ENCODE data around the gene IL1F10. TPM values are rescaled to one million over a fixed set of nuclear protein-coding genes. Genes with fewer than 3 reads are reported as not detected.

IL1F10 gene
- total RNA-seq, 1 experiment from 2014 or later, result not detected

DNA sequence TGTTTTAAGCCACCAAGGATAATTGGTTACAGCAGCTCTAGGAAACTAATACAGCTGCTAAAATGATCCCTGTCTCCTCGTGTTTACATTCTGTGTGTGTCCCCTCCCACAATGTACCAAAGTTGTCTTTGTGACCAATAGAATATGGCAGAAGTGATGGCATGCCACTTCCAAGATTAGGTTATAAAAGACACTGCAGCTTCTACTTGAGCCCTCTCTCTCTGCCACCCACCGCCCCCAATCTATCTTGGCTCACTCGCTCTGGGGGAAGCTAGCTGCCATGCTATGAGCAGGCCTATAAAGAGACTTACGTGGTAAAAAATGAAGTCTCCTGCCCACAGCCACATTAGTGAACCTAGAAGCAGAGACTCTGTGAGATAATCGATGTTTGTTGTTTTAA, 3.5 kb upstream of the IL1F10 start:
- Histone ChIP-seq H3K4me1 (ENCODE audit: insufficient read depth, low read length, poor library complexity, severe bottlenecking) (no peaks in the 10 kb centered on the region), H3K4me3 (ENCODE audit: low read depth, low read length, poor library complexity, severe bottlenecking) (no peak overlapping the region), H3K27ac (ENCODE audit: low read depth, low read length, poor library complexity, severe bottlenecking) (no peak overlapping the region), H3K9me3 (ENCODE audit: low read depth, low read length, poor library complexity, severe bottlenecking) (no peaks in the 10 kb centered on the region), H3K36me3 (ENCODE audit: insufficient read depth, low read length, poor library complexity, severe bottlenecking) (no peaks in the 10 kb centered on the region), H3K27me3 (replicated peaks; ENCODE audit: insufficient read depth, low read depth, low read length, poor library complexity) (peaks cover 6% of the 10 kb centered on the region)
- TF ChIP-seq, protein P1, sequence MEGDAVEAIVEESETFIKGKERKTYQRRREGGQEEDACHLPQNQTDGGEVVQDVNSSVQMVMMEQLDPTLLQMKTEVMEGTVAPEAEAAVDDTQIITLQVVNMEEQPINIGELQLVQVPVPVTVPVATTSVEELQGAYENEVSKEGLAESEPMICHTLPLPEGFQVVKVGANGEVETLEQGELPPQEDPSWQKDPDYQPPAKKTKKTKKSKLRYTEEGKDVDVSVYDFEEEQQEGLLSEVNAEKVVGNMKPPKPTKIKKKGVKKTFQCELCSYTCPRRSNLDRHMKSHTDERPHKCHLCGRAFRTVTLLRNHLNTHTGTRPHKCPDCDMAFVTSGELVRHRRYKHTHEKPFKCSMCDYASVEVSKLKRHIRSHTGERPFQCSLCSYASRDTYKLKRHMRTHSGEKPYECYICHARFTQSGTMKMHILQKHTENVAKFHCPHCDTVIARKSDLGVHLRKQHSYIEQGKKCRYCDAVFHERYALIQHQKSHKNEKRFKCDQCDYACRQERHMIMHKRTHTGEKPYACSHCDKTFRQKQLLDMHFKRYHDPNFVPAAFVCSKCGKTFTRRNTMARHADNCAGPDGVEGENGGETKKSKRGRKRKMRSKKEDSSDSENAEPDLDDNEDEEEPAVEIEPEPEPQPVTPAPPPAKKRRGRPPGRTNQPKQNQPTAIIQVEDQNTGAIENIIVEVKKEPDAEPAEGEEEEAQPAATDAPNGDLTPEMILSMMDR (conservative IDR thresholded peaks at IDR 0.05; ENCODE audit: low read depth, low read length), result no peak
- TF ChIP-seq EZH2 (IDR thresholded peaks at IDR 0.05; ENCODE audit: borderline replicate concordance, low read depth, low read length, poor library complexity, severe bottlenecking), result no peak
- ChIA-PET CTCF (no interaction called here), POLR2A (ENCODE audit: low non-redundant PET) (no interaction called here)
- intact Hi-C loops (cut with micrococcal nuclease; ENCODE audit: unreplicated experiment), result no loop called here
- no peak for DNase-seq (ENCODE audit: low spot score)
- no TSS peak for BruUV-seq (replicated peaks)

DNA sequence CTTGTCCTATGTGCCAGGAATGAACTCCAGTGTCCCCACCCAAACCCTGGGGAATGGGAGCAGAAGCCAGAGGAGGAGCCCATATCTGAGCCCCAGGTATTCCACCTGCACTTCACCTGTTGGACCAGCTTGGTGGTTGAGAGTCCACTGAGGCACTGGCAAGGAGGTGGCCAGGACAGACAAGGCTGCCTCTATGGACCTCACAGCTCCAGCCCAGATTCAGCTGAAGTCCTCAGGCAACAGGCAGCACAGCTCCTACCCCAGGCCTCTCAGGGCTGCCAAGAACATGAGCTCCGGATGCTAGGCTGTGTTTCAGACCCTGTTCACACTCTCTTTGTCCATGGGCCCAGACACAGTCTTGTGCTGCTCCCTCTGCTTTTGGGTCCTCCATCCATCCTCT, 2.9 kb upstream of the IL1F10 start:
- Histone ChIP-seq H3K9me3 (ENCODE audit: low read depth, low read length, poor library complexity, severe bottlenecking) (no peaks in the 10 kb centered on the region), H3K27me3 (replicated peaks; ENCODE audit: insufficient read depth, low read depth, low read length, poor library complexity) (peaks cover 6% of the 10 kb centered on the region), H3K4me1 (ENCODE audit: insufficient read depth, low read length, poor library complexity, severe bottlenecking) (no peaks in the 10 kb centered on the region), H3K4me3 (ENCODE audit: low read depth, low read length, poor library complexity, severe bottlenecking) (no peak overlapping the region), H3K27ac (ENCODE audit: low read depth, low read length, poor library complexity, severe bottlenecking) (no peak overlapping the region), H3K36me3 (ENCODE audit: insufficient read depth, low read length, poor library complexity, severe bottlenecking) (no peaks in the 10 kb centered on the region)
- ChIA-PET CTCF (interaction anchor here (0.5 kb wide), 1 partner anchor 307 kb away, joined by 3 read pairs; no protein-coding TSS in a partner anchor), POLR2A (ENCODE audit: low non-redundant PET) (no interaction called here)
- no peak for TF ChIP-seq EZH2 (IDR thresholded peaks at IDR 0.05; ENCODE audit: borderline replicate concordance, low read depth, low read length, poor library complexity, severe bottlenecking)
- TF ChIP-seq, protein P1 (conservative IDR thresholded peaks at IDR 0.05; ENCODE audit: low read depth, low read length), result no peak
- no peak for DNase-seq (ENCODE audit: low spot score)
- BruUV-seq (replicated peaks), result no TSS peak
- intact Hi-C loops (cut with micrococcal nuclease; ENCODE audit: unreplicated experiment), result no loop called here

DNA sequence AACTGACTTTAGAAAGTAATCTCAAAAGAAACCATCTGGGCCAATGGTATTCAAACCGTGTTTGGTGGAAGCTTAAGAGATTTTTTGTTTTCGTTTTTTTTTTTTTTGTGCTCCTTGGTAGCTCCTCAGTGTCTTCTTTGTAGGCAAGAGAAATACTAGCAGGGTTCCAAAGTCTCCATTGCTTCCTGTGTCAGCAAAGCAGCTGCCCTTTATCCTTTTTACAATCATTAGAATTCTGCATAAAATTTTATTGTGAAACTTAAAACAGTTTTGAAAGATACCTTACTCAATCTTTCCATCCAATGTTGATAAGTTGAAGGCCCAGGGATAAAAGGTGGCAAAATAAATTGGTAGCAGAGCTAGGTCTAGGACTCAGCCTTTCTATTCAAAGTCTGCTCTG, 479 bp downstream of the IL1F10 start:
- intact Hi-C loops (cut with micrococcal nuclease; ENCODE audit: unreplicated experiment), result no loop called here
- H3K27me3 ChIP-seq (replicated peaks; ENCODE audit: insufficient read depth, low read depth, low read length, poor library complexity), result peaks cover 6% of the 10 kb centered on the region
- POLR2A ChIA-PET (ENCODE audit: low non-redundant PET), result no interaction called here
- H3K36me3 ChIP-seq (ENCODE audit: insufficient read depth, low read length, poor library complexity, severe bottlenecking), result no peaks in the 10 kb centered on the region
- H3K4me1 ChIP-seq (ENCODE audit: insufficient read depth, low read length, poor library complexity, severe bottlenecking), result no peaks in the 10 kb centered on the region
- TF ChIP-seq EZH2 (IDR thresholded peaks at IDR 0.05; ENCODE audit: borderline replicate concordance, low read depth, low read length, poor library complexity, severe bottlenecking), result no peak
- TF ChIP-seq, protein P1 (conservative IDR thresholded peaks at IDR 0.05; ENCODE audit: low read depth, low read length), result no peak
- CTCF ChIA-PET, result interaction anchor here (0.7 kb wide), 1 partner anchor 27 kb away, joined by 3 read pairs; no protein-coding TSS in a partner anchor
- no peak for DNase-seq (ENCODE audit: low spot score)
- BruUV-seq (replicated peaks), result no TSS peak
- H3K9me3 ChIP-seq (ENCODE audit: low read depth, low read length, poor library complexity, severe bottlenecking), result no peaks in the 10 kb centered on the region
- no peak overlapping the region for H3K27ac ChIP-seq (ENCODE audit: low read depth, low read length, poor library complexity, severe bottlenecking)
- no peak overlapping the region for H3K4me3 ChIP-seq (ENCODE audit: low read depth, low read length, poor library complexity, severe bottlenecking)

All from A673 (cell line).